Fibroblast of lung (primary cell): ENCODE results near the gene KCTD21. TPM values are rescaled to one million over a fixed set of nuclear protein-coding genes. Genes with fewer than 3 reads are reported as not detected.

ENCODE experiments used
- DNase-seq, 2 donors: peaks; one replicate each; pipeline versions ENCODE4 v3.0.0 to v3.0.0-alpha.2; 2010; ENCODE audit warnings: low read depth in 2 of 2
- H2AFZ ChIP-seq: 2 replicates; pipeline ENCODE4 v1.5.1; 2012; ENCODE audit warnings: low read length, control low read depth, inconsistent platforms
- H3K27ac ChIP-seq: 2 replicates; pipeline ENCODE4 v1.5.1; 2011; ENCODE audit warnings: low read length, control low read depth; ENCODE audit not compliant: insufficient read depth
- H3K27me3 ChIP-seq: 2 replicates; pipeline ENCODE4 v1.5.1; 2011; ENCODE audit warnings: mild to moderate bottlenecking, low read length; ENCODE audit not compliant: control insufficient read depth, insufficient read depth
- H3K36me3 ChIP-seq: 2 replicates; pipeline ENCODE4 v1.5.1; 2011; ENCODE audit warnings: low read length; ENCODE audit not compliant: control insufficient read depth, insufficient read depth
- H3K4me1 ChIP-seq: 2 replicates; pipeline ENCODE4 v1.5.1; 2011; ENCODE audit warnings: low read length; ENCODE audit not compliant: control insufficient read depth, insufficient read depth; ENCODE audit errors: extremely low read depth
- H3K4me2 ChIP-seq: 2 replicates; pipeline ENCODE4 v1.5.1; 2011; ENCODE audit warnings: low read length, control low read depth; ENCODE audit not compliant: insufficient read depth; ENCODE audit errors: extremely low read depth
- H3K4me3 ChIP-seq, 4 experiments: fragments of 200-600 bp in 1 of 4; sonication (generic) in 1 of 4; replicated peaks in 1 of 4; 2 replicates each; pipeline ENCODE4 v1.5.1; 2011 to 2016; ENCODE audit warnings: low read length in 4 of 4, low read depth in 3 of 4, mild to moderate bottlenecking in 3 of 4, control low read depth in 2 of 4, inconsistent platforms in 1 of 4, mixed read lengths in 1 of 4; ENCODE audit not compliant: insufficient read depth in 1 of 4; ENCODE audit errors: control extremely low read depth in 1 of 4
- H3K79me2 ChIP-seq: 2 replicates; pipeline ENCODE4 v1.5.1; 2012; ENCODE audit warnings: mild to moderate bottlenecking, low read length, inconsistent platforms; ENCODE audit not compliant: control insufficient read depth, insufficient read depth
- H3K9ac ChIP-seq: 2 replicates; pipeline ENCODE4 v1.5.1; 2011; ENCODE audit warnings: mild to moderate bottlenecking, low read length, control low read depth; ENCODE audit not compliant: insufficient read depth
- H3K9me3 ChIP-seq: 2 replicates; pipeline ENCODE4 v1.5.1; 2012; ENCODE audit warnings: low read depth, low read length; ENCODE audit not compliant: control insufficient read depth, insufficient read depth
- H4K20me1 ChIP-seq: 2 replicates; pipeline ENCODE4 v1.5.1; 2011; ENCODE audit warnings: low read length; ENCODE audit not compliant: control insufficient read depth, insufficient read depth; ENCODE audit errors: extremely low read depth
- EZH2 ChIP-seq: IDR thresholded peaks from 2 replicates; pipeline ENCODE4 v1.5.1; 2012; ENCODE audit warnings: low read length, control low read depth, mild to moderate bottlenecking; ENCODE audit errors: missing control alignments
- polyA plus RNA-seq, 2 donors: library from polyadenylated mRNA; depleted of rRNA in 1 of 2; stranded (reverse) in 1 of 2; unstranded in 1 of 2; fragments of >200 nt; gene quantifications; 2 replicates each; pipeline ENCODE4 v1.2.1, GENCODE V29; 2011 to 2012; ENCODE audit warnings: missing spikeins in 1 of 2
- total RNA-seq: library from RNA; depleted of rRNA; stranded (reverse); fragments of >200 nt; gene quantifications from 2 replicates; pipeline ENCODE4 v1.2.1, GENCODE V29; 2014
- TF ChIP-seq, protein P1 (sequence below), 2 donors: IDR thresholded peaks in 1 of 2; conservative IDR thresholded peaks in 1 of 2; 1 replicate in 1 of 2; 2 replicates in 1 of 2; pipeline ENCODE4 v1.5.1; 2011 to 2012; ENCODE audit warnings: low read length in 2 of 2, control low read depth in 1 of 2, inconsistent platforms in 1 of 2, low read depth in 1 of 2, mild to moderate bottlenecking in 1 of 2

The KCTD21 gene
- total and polyA plus RNA-seq, 2 donors (not counting 1 experiment from before 2014, with no cell fraction given), result 8.1 to 15.9 TPM

DNA sequence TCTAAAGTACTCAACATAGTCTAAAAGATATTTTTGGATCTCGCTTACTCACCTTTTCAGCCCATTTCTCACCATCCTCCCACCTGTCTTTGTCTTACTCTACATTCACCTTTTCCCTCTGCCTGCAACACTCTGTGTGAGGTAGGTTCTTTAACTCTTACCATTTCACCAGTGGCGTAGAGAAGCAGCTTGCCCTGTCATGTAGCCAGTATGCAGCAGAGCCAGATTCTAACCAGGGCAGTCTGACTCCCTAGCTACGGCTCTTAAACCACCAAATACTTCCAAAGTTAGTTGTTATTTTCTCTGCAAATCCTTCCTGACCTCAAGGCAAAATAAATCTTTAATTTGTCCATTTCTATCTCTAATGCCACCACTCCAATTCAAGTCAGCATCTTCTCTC, 56.5 kb downstream of the KCTD21 start:
- DNase-seq, result peak in 1 of 2 donors; percentile 65
- no peak overlapping the region for H2AFZ ChIP-seq

DNA sequence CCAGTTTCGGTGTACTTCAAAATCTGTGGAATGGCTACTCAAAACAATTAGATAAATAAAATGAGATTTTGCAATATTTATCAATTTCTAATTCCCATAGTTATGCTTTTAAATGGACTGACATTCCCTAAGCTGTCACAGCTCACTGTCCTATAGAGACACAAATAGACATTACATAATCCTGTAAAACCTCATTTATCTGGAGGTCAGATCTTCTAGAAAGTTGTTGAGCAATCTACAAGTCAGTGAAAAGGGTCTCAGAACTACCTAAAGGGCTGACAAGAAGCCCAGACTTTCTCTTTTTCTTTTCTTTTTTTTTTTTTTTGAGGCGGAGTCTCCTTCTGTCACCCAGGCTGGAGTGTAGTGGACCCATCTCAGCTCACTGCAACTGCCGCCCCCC, 61.0 kb downstream of the KCTD21 start:
- Histone ChIP-seq H3K4me1 (no peaks in the 10 kb centered on the region), H3K27me3 (no peaks in the 10 kb centered on the region), H2AFZ (no peak overlapping the region), H3K9ac (no peak overlapping the region), H3K27ac (no peak overlapping the region), H3K4me2 (no peak overlapping the region), H3K79me2 (no peaks in the 10 kb centered on the region), H3K4me3 (no peak overlapping the region), H4K20me1 (no peaks in the 10 kb centered on the region), H3K9me3 (no peaks in the 10 kb centered on the region), H3K36me3 (no peaks in the 10 kb centered on the region)
- DNase-seq, result no peak
- TF ChIP-seq EZH2, result no peak
- TF ChIP-seq, protein P1, sequence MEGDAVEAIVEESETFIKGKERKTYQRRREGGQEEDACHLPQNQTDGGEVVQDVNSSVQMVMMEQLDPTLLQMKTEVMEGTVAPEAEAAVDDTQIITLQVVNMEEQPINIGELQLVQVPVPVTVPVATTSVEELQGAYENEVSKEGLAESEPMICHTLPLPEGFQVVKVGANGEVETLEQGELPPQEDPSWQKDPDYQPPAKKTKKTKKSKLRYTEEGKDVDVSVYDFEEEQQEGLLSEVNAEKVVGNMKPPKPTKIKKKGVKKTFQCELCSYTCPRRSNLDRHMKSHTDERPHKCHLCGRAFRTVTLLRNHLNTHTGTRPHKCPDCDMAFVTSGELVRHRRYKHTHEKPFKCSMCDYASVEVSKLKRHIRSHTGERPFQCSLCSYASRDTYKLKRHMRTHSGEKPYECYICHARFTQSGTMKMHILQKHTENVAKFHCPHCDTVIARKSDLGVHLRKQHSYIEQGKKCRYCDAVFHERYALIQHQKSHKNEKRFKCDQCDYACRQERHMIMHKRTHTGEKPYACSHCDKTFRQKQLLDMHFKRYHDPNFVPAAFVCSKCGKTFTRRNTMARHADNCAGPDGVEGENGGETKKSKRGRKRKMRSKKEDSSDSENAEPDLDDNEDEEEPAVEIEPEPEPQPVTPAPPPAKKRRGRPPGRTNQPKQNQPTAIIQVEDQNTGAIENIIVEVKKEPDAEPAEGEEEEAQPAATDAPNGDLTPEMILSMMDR (conservative IDR thresholded peaks at IDR 0.05 in 1 of 2, IDR thresholded peaks at IDR 0.05 in 1 of 2; ENCODE audit: low read depth in 1 of 2, low read length in 2 of 2), result no peak

More for the DNA sequence above, 56.5 kb downstream of the KCTD21 start:
- TF ChIP-seq, protein P1 (conservative IDR thresholded peaks at IDR 0.05 in 1 of 2, IDR thresholded peaks at IDR 0.05 in 1 of 2; ENCODE audit: low read depth in 1 of 2, low read length in 2 of 2), result no peak
- no peak for TF ChIP-seq EZH2
- H3K79me2 ChIP-seq, result no peaks in the 10 kb centered on the region
- no peaks in the 10 kb centered on the region for H3K9me3 ChIP-seq
- H3K4me3 ChIP-seq, result no peak overlapping the region
- H3K4me1 ChIP-seq, result no peaks in the 10 kb centered on the region
- H3K27ac ChIP-seq, result no peak overlapping the region
- peaks cover under 1% of the 10 kb centered on the region for H3K36me3 ChIP-seq
- H3K9ac ChIP-seq, result no peak overlapping the region
- no peaks in the 10 kb centered on the region for H4K20me1 ChIP-seq
- H3K27me3 ChIP-seq, result no peaks in the 10 kb centered on the region
- H3K4me2 ChIP-seq, result no peak overlapping the region

Other genes starting within 250 kb of the KCTD21 start
- 32.4 and 38.6 TPM in 2 replicates for gene INTS4, start 194.0 kb downstream of the KCTD21 start, total RNA-seq
- 17.2 and 20.8 TPM in 2 replicates for gene INTS4, start 194.0 kb downstream of the KCTD21 start, polyA plus RNA-seq
- 0.33 and 0.77 TPM in 2 replicates for gene KCTD14, start 165.3 kb downstream of the KCTD21 start, total RNA-seq
- gene KCTD14, start 165.3 kb downstream of the KCTD21 start, polyA plus RNA-seq, result 2.5 and 3.2 TPM in 2 replicates
- gene THRSP, start 124.8 kb downstream of the KCTD21 start, total RNA-seq, result under 0.01 TPM in 1 of 2 replicates, not detected in the other
- gene THRSP, start 124.8 kb downstream of the KCTD21 start, polyA plus RNA-seq, result 0.19 TPM in 1 of 2 replicates, not detected in the other
- gene NDUFC2, start 108.8 kb downstream of the KCTD21 start, total RNA-seq, result 60.9 and 101 TPM in 2 replicates
- gene NDUFC2, start 108.8 kb downstream of the KCTD21 start, polyA plus RNA-seq, result 93.9 and 113 TPM in 2 replicates
- gene ALG8, start 49.0 kb downstream of the KCTD21 start, total RNA-seq, result 30.3 and 33.7 TPM in 2 replicates
- gene ALG8, start 49.0 kb downstream of the KCTD21 start, polyA plus RNA-seq, result 49.6 and 62.5 TPM in 2 replicates
- 7.2 and 13.0 TPM in 2 replicates for gene USP35, start 293 bp upstream of the KCTD21 start, total RNA-seq
- 4.6 and 4.8 TPM in 2 replicates for gene USP35, start 293 bp upstream of the KCTD21 start, polyA plus RNA-seq
- 12.8 and 14.0 TPM in 2 replicates for gene GAB2, start 229.2 kb upstream of the KCTD21 start, total RNA-seq
- gene GAB2, start 229.2 kb upstream of the KCTD21 start, polyA plus RNA-seq, result 6.4 and 7.1 TPM in 2 replicates